LNCAP (cell line): ENCODE results near the gene ACTN2.

Experiments used
- TF ChIP-seq, protein P1 (sequence below): fragments of 450-650 bp; IDR thresholded peaks from 2 replicates; pipeline ENCODE4 v1.5.1; 2017; ENCODE audit warnings: mild to moderate bottlenecking

The ACTN2 gene

DNA sequence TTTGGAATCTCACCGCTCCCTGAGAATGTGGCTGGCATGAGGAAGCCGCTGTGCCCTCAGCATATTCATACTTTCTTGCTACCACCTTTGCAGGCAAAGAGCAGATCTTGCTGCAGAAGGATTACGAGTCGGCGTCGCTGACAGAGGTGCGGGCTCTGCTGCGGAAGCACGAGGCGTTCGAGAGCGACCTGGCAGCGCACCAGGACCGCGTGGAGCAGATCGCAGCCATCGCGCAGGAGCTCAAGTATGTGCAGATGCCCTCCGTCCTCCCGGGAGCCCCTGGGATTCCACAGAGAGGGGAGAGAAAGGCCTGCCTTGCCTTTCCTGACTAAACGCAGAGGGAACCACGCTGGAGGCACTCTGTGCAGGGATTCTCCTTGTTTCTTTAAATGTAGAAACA, 58.2 kb downstream of the ACTN2 start:
- TF ChIP-seq, protein P1, sequence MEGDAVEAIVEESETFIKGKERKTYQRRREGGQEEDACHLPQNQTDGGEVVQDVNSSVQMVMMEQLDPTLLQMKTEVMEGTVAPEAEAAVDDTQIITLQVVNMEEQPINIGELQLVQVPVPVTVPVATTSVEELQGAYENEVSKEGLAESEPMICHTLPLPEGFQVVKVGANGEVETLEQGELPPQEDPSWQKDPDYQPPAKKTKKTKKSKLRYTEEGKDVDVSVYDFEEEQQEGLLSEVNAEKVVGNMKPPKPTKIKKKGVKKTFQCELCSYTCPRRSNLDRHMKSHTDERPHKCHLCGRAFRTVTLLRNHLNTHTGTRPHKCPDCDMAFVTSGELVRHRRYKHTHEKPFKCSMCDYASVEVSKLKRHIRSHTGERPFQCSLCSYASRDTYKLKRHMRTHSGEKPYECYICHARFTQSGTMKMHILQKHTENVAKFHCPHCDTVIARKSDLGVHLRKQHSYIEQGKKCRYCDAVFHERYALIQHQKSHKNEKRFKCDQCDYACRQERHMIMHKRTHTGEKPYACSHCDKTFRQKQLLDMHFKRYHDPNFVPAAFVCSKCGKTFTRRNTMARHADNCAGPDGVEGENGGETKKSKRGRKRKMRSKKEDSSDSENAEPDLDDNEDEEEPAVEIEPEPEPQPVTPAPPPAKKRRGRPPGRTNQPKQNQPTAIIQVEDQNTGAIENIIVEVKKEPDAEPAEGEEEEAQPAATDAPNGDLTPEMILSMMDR, result no peak

DNA sequence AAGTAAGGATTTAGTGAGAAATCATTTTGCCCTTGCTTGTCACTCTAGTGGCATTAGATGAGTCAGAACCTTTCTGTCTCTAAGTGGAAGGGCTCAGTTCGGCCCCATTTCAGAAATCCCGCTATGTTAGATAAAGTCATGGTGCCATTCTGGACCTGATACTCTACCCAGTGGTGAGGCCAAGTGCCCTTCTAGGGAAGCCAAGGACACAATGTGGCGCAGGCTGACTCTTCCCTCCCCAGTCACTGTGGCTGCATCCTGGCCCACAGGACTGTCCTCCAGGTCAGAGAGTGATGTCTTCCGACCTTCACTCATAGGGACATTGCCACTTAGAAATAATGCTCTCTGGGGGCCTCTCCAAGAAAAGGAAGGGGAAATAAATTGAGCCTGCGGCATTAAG, 60.5 kb downstream of the ACTN2 start:
- TF ChIP-seq, protein P1, result no peak

DNA sequence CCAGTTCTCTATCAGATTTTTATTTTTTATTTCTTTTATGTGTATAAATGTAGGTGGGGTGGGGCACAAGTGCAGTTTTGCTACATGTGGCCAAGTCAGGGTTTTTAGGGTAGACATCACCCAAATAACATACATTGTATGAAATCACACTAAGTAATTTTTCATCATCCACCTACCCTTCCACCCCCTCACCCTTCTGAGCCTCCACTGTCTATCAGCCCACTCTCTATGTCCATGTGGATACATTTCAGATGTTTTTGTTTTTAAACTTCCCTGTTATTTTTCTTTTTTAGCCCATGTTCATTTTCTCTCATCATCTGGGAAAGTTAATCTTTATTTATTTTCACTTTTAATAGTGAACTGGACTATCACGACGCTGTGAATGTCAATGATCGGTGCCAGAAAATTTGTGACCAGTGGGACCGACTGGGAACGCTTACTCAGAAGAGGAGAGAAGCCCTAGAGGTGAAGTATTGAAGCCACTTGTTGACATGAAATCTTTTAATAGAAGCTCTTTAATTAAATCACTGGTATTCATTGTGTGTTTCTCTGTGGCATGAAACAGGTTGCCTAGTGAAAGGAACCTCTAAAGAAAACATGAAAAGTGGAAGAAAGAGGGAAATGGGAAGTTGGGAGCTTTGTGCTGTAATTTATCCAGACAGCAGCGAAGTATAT, 61.1 kb downstream of the ACTN2 start:
- TF ChIP-seq, protein P1, result no peak

DNA sequence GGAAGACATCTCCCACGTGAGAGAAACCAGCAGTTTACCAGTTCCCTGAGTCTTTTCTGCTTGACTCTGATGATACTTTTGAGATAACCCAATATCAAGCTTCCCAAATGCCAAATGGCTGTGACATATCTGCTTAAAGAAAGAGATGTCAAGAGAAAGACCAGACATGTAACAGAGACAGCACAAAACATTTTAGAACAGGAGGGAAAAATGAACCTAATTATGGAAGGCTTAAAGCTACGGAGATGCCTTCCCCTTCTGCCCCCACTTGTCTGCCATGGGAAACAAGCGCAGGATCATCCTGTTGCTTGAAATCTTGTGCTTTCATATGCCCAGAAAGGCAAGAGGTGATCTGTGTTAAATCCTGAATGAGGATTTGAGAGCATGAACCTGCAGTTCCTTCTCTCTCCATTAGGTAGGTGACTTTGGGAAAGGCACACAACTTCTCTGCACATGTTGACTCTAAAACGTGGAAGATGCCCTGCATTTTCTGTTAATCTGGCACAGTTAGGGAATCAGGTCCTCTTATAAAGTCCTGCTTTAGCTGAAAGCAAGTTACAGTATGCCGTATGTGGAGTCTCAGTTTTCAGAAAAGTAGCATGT, 62.1 kb downstream of the ACTN2 start:
- TF ChIP-seq, protein P1, result peak; percentile 41

DNA sequence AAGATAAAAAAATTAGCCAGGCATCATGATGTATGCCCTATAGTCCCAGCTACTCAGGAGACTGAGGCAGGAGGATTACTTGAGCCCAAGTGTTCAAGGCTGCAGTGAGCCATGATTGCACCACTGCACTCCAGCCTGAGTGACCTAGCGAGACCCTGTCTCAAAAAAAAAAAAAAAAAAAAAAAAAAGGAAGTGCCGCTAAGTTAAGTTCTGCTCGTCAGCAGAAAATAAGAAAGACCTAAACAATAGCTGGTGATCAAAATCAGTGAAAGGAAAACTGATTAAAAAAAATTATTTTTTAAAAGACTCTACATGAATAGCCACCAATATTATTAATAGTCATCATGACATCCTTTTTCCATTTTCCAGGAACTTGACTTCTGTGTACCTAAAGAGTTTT, 64.6 kb downstream of the ACTN2 start:
- TF ChIP-seq, protein P1, result no peak

DNA sequence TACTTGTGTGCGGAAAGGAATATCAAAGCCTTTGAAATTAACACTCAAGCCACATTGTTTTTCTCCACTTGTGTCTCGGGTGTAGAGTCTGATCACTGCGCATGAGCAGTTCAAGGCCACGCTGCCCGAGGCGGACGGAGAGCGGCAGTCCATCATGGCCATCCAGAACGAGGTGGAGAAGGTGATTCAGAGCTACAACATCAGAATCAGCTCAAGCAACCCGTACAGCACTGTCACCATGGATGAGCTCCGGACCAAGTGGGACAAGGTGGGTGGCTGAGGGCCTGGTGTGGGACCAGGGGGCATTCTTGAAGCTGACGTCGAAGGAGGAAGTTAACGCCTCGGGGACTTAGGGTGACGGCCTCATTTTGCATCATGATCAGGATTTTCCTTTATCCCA, 65.1 kb downstream of the ACTN2 start:
- TF ChIP-seq, protein P1, result no peak

DNA sequence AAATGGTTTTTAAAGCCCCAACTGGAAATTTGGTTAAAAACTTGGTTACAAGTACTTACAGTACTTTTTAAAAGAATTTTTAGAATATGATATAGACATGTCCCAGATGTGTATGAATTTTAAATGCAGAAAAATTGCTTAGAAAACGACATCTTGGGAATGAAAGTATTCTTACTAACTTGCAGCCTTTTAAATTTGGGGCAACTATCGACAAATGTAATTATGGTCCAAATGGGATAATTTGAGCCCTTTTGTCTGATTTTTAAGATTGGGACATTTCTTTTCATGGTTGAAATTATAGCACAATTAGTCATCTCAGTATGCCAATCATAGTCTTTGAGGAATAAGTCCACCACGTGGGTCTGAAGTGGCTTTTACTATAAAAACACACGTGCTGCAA, 65.6 kb downstream of the ACTN2 start:
- TF ChIP-seq, protein P1, result no peak
